ENCODE data around the gene ATP2A3.

Gene ATP2A3

GRCh38 chr17:3925684-3926485 is 38.4 kb downstream of the ATP2A3 start:
- no peak for DNase-seq

DNA sequence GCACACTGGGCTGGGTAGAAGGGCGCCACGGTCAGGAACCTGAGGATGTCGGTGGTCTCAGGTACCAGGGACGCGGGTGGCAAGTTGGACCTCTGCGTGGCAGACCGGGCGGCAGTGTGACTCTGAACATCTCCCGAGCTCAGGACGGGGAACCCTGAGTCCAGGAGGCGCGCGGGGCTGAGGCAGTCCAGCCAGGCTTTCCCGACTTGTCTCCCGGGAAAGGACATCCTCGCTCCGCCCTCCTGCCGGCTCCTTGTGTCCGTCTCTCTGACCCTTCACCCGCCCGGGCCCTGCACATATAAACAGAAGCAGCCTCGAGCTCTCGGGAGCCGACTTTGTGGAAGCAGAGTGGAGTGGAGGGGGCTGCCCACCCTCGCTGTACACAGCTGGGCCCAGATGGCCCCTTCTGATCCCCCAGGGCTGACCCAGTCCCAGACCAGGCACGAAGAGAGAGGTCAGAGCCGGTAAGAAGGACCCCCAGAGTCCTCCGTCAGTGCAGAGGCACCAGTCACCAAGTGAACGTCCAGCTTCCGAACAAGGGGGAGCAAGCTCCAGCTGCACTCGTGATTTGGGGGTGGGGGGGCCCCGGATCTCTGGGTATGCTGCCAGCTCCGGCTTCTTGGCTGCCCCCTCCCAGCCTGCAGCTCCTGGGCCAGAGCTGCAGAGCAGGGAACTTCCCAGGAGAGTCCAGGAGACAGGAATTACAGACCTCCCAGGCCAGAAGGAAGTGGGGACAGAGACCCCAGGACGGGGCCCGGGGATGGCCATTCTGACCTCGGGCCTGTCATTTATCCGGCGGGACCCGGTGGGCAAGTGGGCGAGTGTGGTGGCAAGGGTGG is 39.5 kb downstream of the ATP2A3 start:
- no peak for DNase-seq

DNA sequence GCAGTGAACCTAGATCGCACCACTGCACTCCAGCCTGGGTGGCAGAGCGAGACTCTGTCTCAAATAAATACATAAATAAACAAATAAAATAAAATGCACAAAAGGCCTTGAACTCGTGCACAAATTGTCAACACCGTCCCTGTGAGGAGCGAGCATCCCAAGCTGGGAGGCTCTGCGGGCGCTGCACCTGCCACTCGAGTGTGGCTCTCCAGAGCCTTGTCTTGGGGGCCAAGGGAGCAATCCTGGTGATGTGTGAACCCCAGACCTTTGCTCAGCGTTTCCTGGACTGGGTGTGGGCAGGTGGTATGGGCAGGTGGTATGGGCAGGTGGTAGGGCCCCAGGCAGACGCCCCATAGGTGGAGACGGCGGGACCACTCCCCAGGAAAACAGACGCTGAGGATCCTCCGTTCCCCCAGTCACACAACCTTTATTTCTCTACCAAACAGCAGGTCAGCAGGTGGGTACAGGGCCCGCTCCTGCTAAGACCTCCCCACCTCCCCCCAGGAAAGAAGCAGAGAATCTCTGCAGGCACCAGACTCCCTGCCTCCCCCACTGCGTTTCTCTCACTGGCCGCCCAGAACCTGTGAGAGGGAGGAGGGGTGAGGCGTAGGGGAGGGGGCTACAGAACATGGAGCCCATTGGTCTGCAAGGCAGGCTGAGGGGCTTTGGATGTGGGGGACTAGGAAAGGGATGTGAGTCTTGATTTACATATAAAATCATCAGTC is 40.6 kb downstream of the ATP2A3 start:
- no peak for DNase-seq

GRCh38 chr17:3922765-3923164 is 41.5 kb downstream of the ATP2A3 start:
- DNase-seq, result no peak

DNA sequence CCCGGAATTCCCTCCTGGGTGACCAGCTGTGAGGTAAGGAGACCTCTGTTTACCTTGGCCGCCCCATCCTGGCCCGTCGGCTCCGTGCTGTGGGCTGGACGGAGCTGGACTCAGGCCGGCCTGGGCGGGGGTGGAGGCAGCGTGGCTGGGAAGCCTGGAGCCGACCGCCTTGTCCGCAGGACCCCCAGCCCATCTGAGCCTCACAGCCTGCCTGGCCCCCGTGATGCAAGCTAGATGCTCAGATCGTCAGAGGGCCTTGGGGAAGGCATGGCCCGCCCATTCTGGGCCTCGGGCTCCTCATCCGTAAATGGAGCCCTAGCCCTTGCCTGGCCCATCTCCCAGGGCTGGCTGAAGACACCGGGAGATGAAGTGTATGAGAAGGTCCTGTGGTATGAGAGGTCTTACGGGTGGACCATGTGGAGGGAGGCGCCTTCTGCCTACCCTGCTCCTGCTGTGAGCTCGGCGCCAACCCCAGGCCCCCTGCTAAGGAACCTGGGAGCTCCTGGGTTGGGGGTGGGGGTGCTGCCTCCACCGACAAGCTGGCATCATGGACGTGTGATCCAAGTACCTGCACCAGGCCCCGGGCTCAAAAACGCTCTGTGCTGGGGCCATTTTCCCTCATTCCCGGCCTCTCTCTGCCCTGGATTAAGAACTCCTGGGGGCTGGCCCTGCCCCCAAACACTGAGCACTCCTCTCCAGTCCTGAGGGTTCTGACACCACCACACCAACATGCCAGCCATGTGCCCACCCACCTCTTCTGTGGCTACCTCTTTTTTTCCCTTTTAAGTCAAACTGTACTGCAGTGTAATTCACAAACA is 42.5 kb downstream of the ATP2A3 start:
- DNase-seq, result no peak

GRCh38 chr17:3921006-3921405 is 43.2 kb downstream of the ATP2A3 start:
- no peak for DNase-seq

DNA sequence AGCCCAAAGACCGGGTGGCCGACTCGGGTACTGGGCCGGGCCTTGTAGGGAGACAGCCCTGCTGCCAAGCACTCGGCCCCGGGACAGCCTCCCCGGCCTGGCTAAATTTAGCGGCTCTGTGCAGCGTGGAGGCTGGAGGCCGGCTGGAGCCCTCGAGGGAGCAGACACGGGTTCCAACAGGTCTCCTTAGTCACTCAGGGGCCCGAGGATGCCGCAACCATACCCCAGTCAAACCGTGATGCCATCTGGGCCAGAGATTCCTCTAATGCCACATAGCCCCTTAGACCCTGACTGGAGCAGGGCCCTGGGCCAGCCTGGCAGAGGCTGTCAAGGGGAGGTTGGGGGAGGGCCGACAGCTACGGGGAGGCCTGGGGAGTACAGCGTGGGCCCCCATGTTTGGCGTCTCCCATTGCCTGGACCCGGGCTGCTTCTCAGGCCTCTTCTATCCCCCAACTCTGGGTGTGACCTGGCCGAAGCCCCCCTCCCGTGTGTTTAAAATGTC is 45.1 kb downstream of the ATP2A3 start:
- DNase-seq, result no peak

- DNase-seq, result no peak
Observed at GRCh38 chr17:3918372-3919122, 45.7 kb downstream of the ATP2A3 start.

DNA sequence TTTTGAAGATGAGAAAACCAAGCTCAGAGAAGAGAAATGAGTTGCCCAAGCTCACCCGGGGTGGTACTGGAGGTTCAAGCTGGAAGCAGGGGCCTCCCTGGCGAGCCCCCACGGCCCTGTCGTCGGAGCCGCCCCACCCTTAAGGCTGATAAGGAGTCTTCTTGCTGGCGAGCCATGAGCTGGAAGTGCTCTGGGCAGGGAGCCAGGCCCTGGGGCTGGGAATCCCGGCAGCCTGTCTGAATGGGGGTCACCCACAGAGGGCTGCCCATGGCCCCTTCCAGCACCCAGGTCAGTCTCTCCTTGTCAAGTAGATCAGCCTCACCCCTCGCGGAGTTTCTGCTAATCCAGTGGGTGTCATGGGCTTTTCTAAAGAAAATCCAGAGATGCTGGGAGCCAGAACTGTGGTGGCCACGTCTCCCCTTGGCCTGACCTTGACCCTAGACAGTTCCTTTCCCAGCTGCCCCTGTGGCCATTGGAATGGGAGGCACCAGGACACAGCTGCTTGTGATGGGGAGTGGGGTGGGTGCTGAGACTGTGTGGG is 46.8 kb downstream of the ATP2A3 start:
- DNase-seq, result no peak

DNA sequence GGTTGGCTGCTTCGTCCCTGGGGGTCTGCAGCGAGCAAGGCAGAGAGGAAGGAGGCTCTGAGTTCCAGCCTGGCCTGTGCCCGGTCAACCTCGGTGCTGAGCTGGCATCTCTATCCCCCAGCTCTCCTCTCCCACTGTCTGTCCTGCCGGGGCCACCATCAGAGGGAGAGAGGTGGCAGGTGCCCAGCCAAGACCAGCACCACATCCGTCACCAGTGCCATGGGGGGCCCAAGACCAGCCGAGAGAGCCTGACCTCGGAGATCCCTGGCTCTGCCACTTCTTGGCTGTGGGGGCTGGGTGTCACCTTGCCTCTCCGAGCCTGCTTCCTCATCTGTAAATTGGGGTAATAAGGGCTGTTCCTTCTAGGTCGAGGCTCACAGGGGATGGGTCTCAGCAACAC is 47.4 kb downstream of the ATP2A3 start:
- no peak for DNase-seq

DNA sequence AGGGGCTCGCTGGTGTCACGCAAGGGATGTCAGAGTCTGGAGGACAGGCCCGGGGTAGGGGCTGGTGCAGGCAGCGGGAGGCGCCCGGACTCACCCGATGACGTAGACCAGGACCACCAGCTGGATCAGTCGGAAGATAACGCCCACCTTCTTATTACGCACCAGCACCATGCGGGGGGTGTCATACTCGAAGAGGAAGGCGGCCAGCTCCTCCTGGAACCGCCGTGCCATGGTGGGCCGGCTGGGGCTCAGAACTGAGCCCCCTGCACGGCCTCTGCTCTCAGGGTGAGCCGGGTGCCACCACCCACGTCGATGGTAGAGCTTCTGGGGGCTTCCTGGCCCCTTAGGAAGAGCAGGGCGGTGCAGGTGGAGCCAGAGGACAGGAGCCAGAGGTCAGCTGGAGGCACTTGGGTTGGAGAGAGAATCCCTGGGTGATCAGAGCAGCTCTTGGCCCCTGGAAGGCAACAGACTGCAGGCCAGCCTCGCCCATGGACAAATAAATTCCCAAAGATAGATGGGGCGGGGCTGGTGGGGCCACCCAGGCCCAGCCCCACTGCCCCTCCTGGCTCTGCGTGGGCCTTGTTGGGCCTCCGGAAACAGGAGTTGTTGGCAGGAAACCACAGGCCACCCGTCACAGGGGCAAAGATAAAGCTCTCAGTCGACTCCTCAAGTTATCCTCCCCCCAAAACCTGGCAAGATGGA is 48.1 kb downstream of the ATP2A3 start, which contains the start of gene P2RX1:
P2RX1 (minus strand) TSS at position 471 of the 702 bp plus-strand sequence; CDS start at position 231, 240 bp downstream.
- no peak for DNase-seq

- DNase-seq, result no peak
Observed at GRCh38 chr17:3915581-3915994, 48.6 kb downstream of the ATP2A3 start.

- DNase-seq, result no peak
Observed at GRCh38 chr17:3914312-3914670, 49.9 kb downstream of the ATP2A3 start.

GRCh38 chr17:3913531-3914311 is 50.5 kb downstream of the ATP2A3 start:
- DNase-seq, result no peak

DNA sequence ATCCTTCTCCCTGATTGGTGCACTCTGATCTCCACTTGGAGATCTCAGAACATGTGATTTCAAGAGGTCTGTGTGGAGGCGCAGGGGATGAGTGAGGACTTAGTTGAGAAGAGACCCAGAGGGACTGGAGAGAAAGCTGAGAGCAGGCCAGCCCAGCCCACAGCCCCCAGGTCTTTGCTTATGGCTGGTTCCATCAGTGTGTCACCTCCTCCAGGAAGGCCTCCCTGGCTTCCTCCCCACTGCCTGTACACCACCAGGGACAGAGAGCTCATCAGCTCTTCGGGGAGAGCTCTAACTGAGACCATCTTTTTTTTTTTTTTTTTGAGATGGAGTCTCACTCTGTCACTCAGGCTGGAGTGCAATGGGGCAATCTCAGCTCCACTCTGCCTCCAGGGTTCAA is 51.4 kb downstream of the ATP2A3 start:
- DNase-seq, result no peak

- no peak for DNase-seq
Observed at GRCh38 chr17:3911271-3912053, 52.8 kb downstream of the ATP2A3 start.

- no peak for DNase-seq
Observed at GRCh38 chr17:3910420-3911270, 53.6 kb downstream of the ATP2A3 start.

DNA sequence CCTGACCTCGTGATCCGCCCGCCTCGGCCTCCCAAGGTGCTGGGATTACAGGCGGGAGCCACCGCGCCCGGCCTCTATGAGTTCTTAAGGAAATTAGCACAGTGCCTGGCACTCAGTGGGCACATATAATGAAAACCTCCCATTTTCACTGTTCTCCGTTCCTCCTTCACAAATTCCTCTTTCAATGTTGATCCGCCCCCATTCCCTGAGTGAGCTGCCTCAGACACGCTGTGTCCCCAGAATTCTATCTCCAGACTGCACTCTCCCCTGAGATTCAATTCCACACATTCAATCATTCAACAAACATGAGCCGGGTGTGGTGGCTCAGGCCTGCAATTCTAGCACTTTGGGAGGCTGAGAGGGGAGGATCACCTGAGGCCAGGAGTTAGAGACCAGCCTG is 55.0 kb downstream of the ATP2A3 start:
- DNase-seq, result no peak

Measured in DMS 273 treated with DMSO at 0.1 percent for 48 hours (cell line).